Fibroblast of mammary gland (primary cell): Measurements from ENCODE around the gene CD33.

Experiments
- DNase-seq: peaks from one replicate; pipeline ENCODE4 v3.0.0-alpha.2; 2010; ENCODE audit warnings: low read depth
- H3K4me3 ChIP-seq: 2 replicates; pipeline ENCODE4 v1.5.1; 2011; ENCODE audit warnings: low read depth, mild to moderate bottlenecking, low read length, moderate library complexity; ENCODE audit not compliant: control insufficient read depth
- CTCF ChIP-seq: conservative IDR thresholded peaks from 2 replicates; pipeline ENCODE4 v1.5.1; 2011; ENCODE audit warnings: low read depth, low read length, inconsistent platforms; ENCODE audit not compliant: control insufficient read depth, insufficient read depth

The CD33 gene

GRCh38 chr19:51186323-51186722 is 38.6 kb upstream of the CD33 start:
- no peak for DNase-seq
- no peak overlapping the region for H3K4me3 ChIP-seq
- TF ChIP-seq CTCF, result no peak

GRCh38 chr19:51187395-51188226 is 37.3 kb upstream of the CD33 start:
- H3K4me3 ChIP-seq, result no peak overlapping the region
- no peak for TF ChIP-seq CTCF
- DNase-seq, result no peak

- H3K4me3 ChIP-seq, result no peak overlapping the region
- no peak for DNase-seq
- TF ChIP-seq CTCF, result no peak
Measured at GRCh38 chr19:51188227-51188559, 36.7 kb upstream of the CD33 start.

GRCh38 chr19:51192689-51193088 is 32.2 kb upstream of the CD33 start:
- DNase-seq, result no peak
- TF ChIP-seq CTCF, result no peak
- no peak overlapping the region for H3K4me3 ChIP-seq

- no peak for DNase-seq
- no peak for TF ChIP-seq CTCF
- no peak overlapping the region for H3K4me3 ChIP-seq
Measured at GRCh38 chr19:51194527-51195315, 30.2 kb upstream of the CD33 start.

GRCh38 chr19:51195316-51195586 is 29.6 kb upstream of the CD33 start:
- TF ChIP-seq CTCF, result no peak
- no peak for DNase-seq
- H3K4me3 ChIP-seq, result no peak overlapping the region

GRCh38 chr19:51195616-51196015 is 29.3 kb upstream of the CD33 start:
- DNase-seq, result no peak
- H3K4me3 ChIP-seq, result no peak overlapping the region
- TF ChIP-seq CTCF, result no peak
